ENCODE measurements around the gene OR4M2. TPM values are rescaled to one million over a fixed set of nuclear protein-coding genes. Genes with fewer than 3 reads are reported as not detected.
"Not testable (repeated sequence)": the region's sequence is repeated elsewhere in the genome, so short reads cannot be mapped to it uniquely, and the experiment has no call there.

The OR4M2 gene, protein sequence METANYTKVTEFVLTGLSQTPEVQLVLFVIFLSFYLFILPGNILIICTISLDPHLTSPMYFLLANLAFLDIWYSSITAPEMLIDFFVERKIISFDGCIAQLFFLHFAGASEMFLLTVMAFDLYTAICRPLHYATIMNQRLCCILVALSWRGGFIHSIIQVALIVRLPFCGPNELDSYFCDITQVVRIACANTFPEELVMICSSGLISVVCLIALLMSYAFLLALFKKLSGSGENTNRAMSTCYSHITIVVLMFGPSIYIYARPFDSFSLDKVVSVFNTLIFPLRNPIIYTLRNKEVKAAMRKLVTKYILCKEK
- total RNA-seq: not detected in 2 replicates

- H3K4me3 ChIP-seq (ENCODE audit: low read depth, low read length); H3K36me3 ChIP-seq (ENCODE audit: control insufficient read depth, insufficient read depth, low read length); DNase-seq (ENCODE audit: low read depth); FAIRE-seq; H3K27me3 ChIP-seq (ENCODE audit: control insufficient read depth, insufficient read depth, low read length): not testable (repeated sequence)
Observed at GRCh38 chr15:22080227-22080626, at the start of gene OR4M2. Gene OR4M2, plus strand, starts transcription at chr15:22080527. Its CDS starts 98 bp downstream, at chr15:22080625.

DNA sequence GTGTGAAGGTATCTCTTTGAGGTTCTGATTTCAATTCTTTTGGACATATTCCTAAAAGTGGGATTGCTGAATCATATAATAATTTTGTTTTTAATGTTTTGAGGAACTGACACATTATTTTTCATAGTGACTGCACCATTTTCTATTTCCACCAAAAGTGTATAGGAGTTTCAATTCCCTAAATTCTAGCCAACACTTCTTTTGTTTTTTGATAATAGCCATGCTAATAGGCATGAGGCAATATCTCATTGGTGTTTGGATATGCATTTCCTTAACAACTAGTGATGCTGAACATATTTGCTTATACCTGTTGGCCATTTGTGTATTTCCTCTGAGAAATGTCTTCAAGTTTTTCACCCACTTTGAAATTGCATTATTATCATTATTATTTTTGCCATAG lies 11.1 kb upstream of the OR4M2 start:
- not testable (repeated sequence) for H3K36me3 ChIP-seq (ENCODE audit: control insufficient read depth, insufficient read depth, low read length); H3K4me3 ChIP-seq (ENCODE audit: low read depth, low read length); FAIRE-seq; DNase-seq (ENCODE audit: low read depth); H3K27me3 ChIP-seq (ENCODE audit: control insufficient read depth, insufficient read depth, low read length)

DNA sequence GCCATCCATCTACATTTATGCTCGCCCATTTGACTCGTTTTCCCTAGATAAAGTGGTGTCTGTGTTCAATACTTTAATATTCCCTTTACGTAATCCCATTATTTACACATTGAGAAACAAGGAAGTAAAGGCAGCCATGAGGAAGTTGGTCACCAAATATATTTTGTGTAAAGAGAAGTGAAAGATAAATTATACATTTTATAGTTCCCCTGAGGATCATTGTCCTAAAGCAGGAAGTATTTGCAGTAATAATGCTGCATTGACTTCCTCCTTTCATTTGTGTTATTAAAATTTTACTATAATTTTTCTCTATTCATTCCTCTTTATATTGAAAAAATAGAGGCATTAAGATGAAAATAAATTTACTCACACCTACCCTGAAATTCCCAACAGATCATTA lies 1.1 kb downstream of the OR4M2 start:
- not testable (repeated sequence) for FAIRE-seq; H3K36me3 ChIP-seq (ENCODE audit: control insufficient read depth, insufficient read depth, low read length); H3K27me3 ChIP-seq (ENCODE audit: control insufficient read depth, insufficient read depth, low read length); DNase-seq (ENCODE audit: low read depth); H3K4me3 ChIP-seq (ENCODE audit: low read depth, low read length)

GRCh38 chr15:22098616-22099253 lies 18.4 kb downstream of the OR4M2 start:
- H3K4me3 ChIP-seq (ENCODE audit: low read depth, low read length); DNase-seq (ENCODE audit: low read depth); H3K36me3 ChIP-seq (ENCODE audit: control insufficient read depth, insufficient read depth, low read length); FAIRE-seq; H3K27me3 ChIP-seq (ENCODE audit: control insufficient read depth, insufficient read depth, low read length): not testable (repeated sequence)

DNA sequence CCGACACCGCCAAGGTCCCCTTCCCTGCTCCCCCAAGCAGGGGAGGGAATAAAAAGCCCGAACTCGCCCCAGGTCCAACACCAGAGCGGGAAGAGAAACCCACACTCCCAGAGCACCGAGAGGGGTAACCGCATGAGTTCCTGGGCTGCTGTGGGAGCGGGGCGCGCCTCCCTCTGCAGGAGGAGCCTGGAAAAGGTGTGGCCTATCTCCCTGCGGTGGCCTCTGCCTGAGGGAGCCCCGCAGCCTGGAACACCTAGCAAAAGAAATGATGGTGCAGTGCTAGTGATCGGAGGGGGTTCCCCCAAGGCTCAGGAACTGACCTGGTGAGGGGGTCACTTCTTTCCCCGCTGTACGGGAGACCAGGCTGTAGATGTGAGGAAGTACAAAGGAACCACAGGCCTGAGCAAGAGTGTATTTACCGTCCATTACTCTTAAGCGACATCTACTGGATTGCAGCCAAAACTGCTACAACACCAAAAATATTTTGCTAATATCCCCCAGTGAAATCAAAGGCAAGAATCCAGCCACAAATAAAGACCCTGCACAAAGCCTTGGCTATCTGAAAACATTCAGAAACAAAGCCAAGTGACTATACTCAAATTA lies 19.1 kb downstream of the OR4M2 start:
- not testable (repeated sequence) for H3K36me3 ChIP-seq (ENCODE audit: control insufficient read depth, insufficient read depth, low read length); DNase-seq (ENCODE audit: low read depth); H3K27me3 ChIP-seq (ENCODE audit: control insufficient read depth, insufficient read depth, low read length); H3K4me3 ChIP-seq (ENCODE audit: low read depth, low read length)
- peak; percentile 98 for FAIRE-seq

DNA sequence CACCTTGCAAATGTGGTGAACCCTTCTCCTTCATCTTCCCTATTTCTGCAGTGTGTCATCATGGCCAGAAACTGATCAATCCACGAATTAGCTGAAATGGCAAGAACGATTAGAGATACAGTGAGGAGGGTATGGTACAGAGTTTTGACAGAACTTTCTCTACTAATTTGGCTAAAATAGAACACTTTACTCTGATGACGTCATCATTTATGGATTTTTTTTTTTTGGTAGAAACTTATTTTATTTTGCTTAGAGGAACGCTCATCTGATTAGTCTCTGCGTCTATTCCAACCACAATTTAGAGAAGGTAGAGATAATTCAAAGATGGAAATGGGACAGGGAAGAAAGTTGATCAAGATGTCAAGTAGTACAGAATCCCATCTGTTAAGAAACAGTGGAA lies 41.7 kb downstream of the OR4M2 start:
- H3K36me3 ChIP-seq (ENCODE audit: control insufficient read depth, insufficient read depth, low read length); H3K4me3 ChIP-seq (ENCODE audit: low read depth, low read length); H3K27me3 ChIP-seq (ENCODE audit: control insufficient read depth, insufficient read depth, low read length); DNase-seq (ENCODE audit: low read depth): not testable (repeated sequence)
- FAIRE-seq: peak; percentile 98

Other genes with a start within 250 kb of the OR4M2 start
- gene POTEB, start 202.8 kb upstream of the OR4M2 start, total RNA-seq: not detected in 2 replicates

All from bronchial epithelial cell (primary cell).